Activated gamma-delta T cell treated with Interleukin-2 at 50 U/mL for 16 hours (primary cell): Measurements from ENCODE around the gene EIF3D.
"Not testable (repeated sequence)": the region's sequence is repeated elsewhere in the genome, so short reads cannot be mapped to it uniquely, and the experiment has no call there.

Experiments used
- DNase-seq: peaks from one replicate; pipeline ENCODE4 v3.0.0-alpha.2; 2020

The EIF3D gene

DNA sequence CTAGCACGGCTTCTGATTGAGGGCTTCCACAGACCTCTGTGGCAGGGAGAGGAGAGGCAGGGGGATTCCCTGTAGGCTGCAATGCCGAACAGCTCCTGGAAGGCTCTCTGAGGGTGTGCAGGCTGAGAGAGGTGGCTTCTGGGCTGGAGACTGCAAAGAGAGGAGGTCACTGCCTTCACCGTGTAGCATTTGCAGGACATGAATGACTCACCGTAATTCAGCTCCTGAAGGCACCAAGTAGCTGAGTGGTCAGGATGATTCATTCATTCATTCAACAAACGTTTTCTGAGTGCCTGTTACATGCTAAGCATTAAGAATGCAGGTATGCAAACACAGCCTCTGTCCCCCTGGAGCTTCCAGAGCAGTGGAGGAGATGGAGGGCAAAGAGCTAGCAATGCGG, 18.0 kb upstream of the EIF3D start:
- DNase-seq: no peak

DNA sequence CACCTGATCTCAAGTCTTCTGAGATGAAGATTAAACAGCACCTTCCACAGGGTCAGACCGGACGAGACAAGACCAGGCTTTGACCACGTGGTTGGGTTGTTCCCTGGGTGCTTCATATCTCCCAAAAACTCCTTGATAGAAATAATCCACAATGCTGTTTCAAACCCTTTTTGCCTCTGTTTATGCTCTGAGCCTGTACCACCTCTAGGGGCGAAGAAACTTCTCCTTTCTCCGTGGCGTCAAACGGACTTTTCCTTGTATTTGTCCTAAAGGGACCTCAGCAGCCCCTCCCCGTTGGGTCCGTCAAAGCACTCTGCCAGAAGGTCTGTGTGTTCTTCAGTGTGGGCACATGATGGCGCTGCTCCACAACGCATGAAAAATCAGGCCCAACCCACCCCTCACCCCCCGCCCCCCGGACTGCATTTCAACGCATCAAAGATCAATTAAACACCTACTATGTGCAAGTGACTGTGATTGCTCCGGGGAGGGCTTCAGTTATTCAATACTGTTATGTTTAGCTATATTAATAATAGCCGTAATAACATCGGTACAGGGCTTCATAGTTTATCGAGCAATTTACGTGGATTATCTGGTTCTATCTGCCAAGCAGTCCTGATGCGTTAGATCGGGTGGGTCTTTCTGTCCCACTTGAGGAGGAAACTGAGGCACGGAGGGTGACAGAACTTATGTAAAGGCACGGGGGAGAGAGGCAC, 17.3 kb upstream of the EIF3D start:
- no peak for DNase-seq

DNA sequence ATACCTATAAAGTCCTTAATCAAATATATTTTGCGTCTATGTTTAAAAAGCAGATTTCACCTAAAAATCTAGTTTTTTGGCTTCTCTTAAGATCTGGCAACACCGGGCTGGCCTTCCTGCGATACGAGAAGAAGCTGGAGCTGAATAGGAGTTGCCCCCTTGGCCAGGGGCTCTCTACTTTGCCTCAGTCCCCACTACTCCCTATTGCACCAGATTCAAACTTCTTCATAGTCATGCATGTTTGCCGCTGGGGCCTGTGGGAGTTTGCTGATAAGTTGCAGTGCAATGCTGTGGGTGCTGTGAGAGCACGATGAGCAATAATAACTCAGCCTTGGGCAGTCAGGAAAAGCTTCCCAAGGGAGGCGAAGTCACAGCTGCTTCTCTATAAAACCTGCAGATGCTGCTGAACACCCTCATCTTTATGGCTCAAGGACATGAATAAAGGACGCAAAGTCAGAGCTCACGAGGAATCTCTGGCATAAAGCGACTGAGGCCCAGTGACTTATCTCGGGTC, 15.2 kb upstream of the EIF3D start:
- DNase-seq: no peak

DNA sequence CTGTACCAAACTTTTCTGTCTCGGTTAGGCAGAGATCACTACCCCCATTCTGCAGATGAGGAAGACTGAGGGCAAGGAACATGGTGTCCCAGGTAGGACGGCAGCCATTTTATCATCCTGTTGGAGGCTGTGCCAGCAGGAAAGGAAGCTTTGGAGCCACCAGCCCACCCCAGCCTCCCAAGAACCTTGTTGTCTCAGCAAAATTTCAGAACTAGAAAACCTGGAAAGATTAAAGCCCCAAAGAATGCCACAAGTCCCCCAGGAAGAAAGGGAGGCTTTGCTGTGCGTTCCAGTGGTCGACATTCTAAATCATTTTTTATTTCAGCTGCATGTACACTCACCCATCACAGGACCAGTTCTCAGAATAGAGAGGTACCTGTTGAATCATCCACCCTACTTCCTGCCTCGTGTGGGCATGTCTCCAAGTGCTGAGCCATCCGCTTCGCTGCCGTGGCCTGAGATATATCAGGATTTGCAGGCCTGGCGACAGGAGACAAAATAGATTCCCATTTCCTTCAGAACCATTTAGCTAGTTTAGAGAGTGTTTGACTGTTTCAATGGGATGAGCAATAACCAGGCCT, 13.0 kb upstream of the EIF3D start:
- DNase-seq: peak; percentile 7

DNA sequence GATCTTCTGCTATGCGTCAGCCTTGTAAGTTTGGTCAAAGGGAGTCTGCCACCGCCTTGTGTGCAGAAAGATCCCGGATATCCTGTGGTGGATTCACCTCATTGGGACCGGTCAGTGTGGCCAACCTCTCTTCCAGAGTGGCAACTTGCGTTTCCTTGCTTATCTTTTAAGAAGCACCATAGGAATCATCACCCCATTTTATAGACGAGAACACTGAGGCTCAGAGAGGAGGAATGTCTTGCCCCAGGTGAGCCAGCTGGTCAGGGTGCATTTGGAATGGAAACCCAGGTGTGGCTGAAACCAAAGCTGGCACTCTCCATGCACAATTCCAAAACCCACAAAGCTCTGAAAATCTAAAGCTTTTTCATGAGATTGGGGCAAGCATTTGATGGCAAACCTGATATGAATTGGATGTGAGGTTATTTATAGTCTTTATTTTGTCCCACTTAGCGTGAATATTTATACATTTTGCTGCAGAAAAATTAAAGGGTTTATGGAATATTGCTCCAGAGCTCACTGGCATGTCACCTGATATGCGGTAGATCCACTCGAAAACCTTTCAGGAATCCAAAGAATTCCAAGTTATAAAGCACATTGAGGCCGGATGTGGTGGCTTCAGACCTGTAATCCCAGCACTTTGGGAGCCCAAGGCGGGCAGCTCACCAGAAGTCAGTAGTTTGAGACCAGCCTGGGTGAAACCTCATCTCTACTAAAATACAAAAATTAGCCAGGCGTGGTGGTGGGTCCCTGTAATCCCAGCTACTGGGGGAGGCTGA, 12.1 kb upstream of the EIF3D start:
- no peak for DNase-seq

DNA sequence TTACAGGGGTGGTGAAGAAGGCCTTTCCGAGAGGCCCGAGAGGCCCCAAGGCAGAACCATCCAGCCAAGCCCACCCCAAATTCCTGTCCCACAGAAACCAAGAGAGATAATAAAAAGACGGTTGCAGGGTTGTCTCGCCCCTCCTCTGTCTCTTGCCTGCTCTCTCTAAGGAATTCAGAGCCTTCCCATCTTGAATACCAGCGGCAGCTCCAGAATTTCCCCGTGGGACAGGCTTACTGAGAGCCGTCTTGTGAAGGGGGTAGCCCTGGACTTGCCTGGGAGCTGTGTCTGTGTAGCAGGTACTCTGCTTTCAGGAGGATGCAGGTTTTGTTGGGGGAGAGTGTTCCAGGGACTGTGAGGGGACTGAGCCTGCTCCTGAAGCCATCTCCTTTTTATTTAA, 9.6 kb upstream of the EIF3D start:
- DNase-seq: no peak

DNA sequence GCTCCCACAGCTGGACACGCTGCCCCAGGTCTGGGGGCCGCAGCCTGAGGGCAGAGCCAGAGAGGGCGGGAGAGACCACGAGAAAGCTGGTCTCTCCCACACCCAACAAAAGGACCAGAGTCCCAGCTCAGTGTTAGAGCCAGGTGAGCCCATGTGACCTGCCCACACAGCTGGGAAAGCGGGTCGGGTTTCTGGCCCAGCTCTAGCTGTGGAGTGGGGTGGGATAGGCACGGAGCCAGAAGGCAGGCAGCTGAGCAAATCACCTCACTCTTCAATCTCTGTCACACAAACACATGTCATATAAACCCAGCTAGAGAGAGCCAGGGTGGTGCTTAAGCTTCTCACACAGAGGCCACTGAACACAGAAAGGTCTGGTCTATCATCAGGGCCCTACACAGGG, 7.8 kb upstream of the EIF3D start:
- DNase-seq: no peak

DNA sequence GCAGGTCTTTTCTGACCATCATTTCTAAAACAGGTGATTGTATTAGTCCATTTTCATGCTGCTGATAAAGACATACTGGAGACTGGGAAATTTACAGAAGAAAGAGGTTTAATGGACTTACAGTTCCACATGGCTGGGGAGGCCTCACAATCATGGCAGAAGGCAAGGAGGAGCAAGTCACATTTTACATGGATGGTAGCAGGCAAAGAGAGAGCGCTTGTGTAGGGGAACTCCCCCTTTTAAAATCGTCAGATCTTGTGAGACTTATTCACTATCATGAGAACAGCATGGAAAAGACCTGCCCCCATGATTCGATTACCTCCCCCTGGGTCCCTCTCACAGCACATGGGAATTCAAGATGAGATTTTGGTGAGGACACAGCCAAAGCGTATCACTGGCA, 4.4 kb upstream of the EIF3D start:
- not testable (repeated sequence) for DNase-seq

DNA sequence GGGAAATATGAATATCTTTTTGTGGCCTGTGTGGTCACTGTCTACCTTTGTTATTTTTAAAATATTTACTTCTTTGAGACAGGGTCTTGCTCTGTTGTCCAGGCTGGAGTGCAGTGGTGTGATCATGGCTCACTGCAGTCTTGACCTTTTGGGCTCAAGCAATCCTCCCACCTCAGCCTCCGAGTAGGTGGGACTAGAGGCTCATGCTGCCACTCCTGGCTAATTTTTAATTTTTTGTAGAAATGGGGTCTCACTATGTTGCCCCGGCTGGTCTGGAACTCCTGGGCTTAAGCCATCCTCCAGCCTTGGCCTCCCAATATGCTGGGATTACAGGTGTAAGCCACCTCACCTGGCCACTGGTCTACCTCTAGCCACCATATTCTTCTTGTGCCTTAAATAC, 3.5 kb upstream of the EIF3D start:
- DNase-seq: no peak

DNA sequence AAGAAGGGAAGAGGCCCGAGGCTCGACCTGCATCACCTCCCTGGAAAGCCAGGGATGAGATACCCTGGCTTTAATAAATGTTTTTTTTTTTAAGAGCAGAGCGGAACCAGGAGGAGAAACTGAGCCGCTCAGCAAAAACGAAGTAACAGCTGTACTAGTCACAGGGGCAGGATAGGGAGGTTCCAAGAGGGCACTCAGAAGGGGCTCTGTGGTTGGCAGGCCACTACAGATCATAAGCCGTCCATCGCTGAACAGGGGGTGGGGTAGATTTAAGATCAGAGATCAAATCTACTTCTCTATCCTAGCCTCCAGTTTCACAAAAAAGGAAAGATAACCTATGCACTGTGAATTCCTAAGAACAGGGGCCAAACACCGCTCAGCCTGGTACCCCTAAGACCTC, 625 bp downstream of the EIF3D start:
- no peak for DNase-seq

DNA sequence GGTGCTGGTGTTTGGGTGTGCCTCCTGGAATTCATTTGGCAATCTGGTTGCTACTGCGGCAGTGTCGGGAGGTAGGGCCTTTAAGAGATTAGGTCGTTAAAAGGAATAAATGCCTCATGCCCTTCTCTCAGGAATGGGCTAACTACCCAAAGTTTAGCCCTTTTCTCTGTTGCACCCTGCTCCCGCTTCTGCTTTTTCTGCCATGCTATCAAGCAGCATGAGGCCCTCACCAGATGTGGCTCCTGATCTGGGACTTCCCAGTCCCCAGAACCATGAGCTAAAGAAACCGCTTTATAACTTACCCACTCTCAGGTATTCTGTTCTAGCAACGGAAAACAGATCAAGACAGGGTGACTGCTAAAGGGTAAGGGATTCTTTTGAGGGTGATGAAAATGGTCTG, 6.3 kb downstream of the EIF3D start:
- DNase-seq: no peak

DNA sequence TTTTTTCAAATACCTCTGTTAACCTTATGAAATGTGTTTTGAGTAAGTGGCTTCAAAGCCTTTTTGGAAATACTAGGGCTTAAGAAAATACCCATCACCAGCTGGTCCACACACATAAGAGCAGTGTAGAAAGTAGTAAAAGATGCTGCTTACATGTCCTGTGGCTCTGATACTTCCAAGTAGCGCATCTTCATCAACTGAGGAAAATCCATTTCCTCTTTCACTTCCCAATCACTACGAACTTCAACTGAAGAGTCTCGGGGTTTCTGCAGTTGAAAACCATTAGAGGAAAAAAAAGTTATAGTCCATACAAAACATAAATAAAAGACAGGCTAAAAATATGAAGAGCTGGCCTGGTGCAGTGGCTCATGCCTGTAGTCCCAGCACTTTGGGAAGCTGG, 8.5 kb downstream of the EIF3D start:
- DNase-seq: no peak

DNA sequence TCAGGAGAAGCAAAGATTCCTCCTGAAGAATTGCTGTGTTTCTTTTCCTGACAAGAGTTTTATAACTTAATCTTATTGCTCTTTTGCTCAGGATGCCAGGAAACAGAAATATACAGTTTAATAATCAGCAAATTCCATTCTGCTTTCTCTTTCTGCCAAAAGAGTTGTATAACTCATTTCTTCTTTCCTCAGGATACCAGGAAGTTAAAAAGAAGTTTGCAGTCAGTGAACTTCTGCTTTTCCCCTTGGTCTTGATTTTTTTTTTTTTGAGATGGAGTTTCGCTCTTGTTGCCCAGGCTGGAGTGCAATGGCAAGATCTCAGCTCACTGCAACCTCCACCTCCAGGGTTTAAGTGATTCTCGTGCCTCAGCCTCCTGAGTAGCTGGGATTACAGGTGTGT, 9.1 kb downstream of the EIF3D start:
- DNase-seq: not testable (repeated sequence)

DNA sequence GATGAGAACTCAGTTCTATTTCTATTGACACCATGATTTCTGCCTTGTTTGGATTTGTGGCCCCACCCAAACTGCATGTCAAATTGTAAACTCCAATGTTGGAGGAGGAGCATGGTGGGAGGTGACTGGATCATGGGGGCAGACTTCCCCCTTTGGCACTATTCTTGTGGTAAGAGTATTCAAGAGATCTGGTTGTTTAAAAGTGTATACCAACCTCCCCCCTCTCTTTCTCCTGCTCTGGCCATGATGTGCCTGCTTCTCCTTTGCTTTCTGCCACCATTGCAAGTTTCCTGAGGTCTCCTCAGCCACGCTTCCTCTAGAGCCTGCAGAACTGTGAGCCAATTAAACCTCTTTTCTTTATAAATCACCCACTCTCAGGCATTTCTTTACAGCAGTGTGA, 14.2 kb downstream of the EIF3D start:
- no peak for DNase-seq

DNA sequence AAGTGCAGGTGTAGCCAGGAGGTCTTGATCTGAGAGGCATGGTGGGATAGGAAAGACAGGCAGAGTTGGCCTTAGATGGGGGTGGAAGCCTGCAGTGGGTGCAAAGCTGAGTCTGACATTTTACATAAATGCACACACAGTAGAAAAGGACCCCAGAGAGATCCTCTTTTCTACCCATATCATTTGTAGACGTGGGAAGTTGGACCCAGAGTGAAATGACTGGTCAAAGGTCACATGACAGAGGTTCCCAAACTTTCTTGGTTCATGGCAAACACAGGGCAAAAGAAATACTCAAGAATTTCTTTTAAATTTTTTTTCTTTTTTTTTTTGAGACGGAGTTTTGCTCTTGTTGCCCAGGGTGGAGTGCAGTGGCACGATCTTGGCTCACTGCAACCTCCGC, 16.0 kb downstream of the EIF3D start:
- DNase-seq: no peak

DNA sequence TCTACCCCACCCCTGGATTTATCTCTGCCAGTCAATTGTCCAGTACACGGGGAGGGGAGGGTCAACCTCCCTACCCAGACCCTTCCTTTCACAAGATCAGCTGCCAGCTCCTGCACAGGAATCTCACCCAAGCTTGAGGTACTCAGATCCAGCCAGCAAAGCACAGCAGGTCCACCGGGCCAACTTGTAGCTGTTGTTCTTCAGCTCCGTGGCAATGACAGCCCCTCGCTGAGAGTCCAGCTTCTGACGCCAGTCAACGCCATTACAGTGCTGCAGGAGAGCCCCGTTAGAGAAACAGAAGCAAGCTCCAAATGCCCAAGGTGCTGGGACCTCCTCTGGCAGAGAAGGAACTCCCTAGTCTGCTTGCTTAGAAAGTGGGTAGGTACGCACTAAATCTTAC, 16.6 kb downstream of the EIF3D start:
- no peak for DNase-seq

DNA sequence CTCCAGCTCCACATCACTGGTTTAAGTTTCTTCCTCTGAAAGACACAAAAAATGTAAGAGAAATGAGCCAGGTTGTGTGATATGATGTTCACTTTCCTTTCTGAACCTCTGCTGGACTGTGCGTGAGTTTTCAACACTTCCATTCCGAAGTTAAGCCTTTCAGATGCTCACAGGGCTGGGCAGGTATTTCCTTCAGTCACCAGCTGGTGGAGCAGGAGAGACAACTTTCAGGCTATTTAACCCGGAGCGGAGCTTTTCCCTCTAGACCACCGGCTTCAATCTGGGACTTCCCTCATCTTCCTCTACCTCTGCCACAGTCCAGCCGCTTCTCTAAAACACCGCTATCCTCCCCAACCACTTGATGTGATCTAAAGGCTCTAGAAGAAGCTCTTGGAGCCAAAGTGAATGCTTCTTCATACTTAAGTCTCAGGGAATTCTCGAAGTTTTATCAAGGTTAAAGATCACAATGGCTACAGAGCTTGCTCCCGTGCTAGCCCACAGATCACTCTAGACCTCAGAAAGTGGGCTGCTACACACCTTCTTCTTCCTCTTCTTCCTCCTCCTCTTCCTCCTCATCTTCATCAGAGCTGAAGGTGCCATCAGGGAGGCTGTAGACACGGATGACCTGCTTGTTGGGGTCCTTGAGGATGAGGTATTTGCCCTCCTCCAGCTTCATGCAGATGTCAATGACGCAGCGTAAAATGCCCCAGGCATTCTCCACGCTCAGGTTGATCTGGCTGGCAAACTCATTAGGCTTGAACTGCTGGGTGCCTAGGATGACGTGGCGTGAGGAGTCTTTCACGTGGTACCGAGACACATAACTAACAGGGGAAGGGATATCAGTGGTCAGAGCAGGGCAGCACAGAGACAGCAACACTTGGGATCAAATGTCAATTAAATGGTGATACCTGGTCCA, 17.7 kb downstream of the EIF3D start:
- peak; percentile 17 for DNase-seq

DNA sequence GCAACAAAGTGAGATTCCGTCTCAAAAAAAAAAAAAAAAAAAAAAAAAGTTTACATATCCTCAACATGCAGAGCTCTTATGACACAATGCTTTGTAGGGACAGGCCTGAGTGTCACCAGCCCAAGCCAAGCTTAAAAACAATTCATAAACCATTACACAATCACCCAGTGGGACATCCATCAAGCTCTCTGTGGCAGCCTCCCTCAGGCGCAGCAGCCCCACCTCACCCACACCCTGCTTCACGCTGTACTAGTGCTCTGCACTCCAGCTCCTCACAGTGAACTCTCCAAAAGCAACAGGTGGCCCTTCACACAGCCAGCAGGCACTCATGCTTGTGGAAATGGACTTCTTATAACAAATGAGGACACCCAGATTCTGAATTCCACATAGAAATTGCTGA, 18.6 kb downstream of the EIF3D start:
- DNase-seq: no peak

DNA sequence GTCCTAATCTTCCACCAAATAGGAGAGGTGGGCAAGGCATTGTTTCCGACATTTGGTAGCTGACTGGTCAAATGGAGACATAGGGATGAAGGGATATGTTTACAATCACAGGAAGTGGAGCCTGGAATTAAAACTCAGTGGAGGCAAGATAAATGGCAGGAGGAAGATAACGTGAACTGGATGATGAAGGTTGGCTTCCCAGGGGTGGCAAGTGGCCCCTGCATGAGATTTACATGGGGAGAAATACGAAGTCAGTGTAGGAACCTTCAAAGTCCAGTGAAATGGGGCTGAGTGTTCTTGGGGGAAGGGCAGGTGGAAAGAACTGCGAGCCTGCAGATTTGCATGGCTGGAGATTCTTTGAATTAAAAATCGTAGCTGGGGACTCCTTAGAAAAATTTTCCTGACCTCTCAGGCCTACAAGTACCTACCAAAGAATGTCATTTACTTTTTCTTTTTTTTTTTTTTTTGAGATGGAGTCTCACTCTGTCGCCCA, 21.4 kb downstream of the EIF3D start:
- no peak for DNase-seq

DNA sequence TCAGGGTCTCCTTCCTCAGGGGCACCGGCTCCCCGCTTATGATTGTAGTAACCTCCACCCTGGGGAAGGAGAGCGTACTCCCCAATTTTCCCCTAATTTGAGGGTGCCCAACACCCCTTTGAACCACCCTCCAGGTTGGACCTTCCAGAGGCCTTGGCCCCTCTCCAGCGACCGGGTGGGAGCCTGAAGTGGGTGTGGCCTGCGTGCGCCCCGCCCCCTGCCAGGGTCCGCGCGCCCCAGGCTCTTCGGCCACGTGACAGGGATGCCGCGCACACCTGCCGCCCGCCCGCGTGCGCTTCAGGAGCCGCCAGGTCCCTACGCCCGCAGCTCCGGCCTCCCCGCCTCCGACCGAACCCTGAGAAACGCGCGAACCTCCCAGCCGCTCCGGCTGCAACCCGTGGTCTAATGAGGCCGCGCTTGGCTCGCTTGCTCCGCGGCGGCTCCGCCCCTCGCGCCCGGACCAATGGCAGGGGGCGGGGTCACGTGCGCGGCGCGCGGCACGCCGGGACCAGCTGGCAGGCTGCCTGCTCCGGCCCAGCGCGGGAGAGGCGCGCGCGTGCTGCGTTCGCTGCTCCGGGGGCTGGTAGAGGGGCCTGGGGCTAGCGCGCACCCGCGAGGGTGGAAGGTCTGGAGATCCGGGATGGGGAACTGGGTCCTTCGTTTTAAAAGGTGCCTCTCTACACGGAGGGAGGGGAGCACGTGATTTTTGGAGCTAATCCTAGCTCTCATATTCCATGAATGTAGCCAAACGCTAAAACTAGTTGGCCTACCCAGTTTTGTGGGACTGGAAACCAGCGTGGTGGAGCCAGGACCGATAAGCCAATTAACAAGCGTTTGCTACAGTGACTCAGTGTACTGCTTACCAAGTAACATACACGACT, 22.1 kb downstream of the EIF3D start, which contains the start of gene FOXRED2:
FOXRED2 (minus strand) TSS at position 404 of the 881 bp plus-strand sequence. CDS start 618 bp downstream, outside the sequence.
- peak; percentile 87 for DNase-seq

DNA sequence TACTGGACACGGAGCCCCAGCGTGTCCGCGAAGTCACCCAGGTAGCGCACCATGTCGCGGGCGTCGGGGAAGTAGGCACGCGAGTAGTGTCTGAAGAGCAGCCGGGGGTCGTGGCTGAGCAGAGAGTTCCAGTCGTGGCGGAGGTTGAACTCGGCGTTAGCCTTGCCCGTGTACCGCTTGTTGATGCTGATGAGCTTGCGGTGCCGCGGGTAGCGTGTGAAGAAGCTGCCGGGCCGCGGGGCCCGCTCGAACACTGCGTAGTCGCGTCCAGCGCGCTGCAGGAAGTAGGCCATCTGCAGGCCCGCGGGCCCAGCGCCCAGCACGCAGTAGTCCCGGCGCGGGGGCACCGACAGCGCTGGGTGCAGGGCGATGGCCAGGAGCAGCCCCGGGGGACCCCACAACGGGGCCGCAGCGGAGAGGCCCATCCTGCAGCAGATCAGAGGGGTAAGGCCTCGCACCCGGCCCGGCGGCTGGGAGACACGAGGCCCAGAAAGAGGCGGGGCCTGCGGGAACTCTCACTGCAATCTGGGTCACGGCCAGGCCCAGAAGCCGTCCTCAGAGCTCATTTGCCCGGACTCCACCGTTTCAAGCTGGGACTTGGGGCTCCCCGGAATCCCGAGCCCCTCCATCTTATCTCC, 22.8 kb downstream of the EIF3D start:
- no peak for DNase-seq
